Measurements from ENCODE around the gene PPFIA3.
"Not testable (repeated sequence)": the region's sequence is repeated elsewhere in the genome, so short reads cannot be mapped to it uniquely, and the experiment has no call there.

The PPFIA3 gene

DNA sequence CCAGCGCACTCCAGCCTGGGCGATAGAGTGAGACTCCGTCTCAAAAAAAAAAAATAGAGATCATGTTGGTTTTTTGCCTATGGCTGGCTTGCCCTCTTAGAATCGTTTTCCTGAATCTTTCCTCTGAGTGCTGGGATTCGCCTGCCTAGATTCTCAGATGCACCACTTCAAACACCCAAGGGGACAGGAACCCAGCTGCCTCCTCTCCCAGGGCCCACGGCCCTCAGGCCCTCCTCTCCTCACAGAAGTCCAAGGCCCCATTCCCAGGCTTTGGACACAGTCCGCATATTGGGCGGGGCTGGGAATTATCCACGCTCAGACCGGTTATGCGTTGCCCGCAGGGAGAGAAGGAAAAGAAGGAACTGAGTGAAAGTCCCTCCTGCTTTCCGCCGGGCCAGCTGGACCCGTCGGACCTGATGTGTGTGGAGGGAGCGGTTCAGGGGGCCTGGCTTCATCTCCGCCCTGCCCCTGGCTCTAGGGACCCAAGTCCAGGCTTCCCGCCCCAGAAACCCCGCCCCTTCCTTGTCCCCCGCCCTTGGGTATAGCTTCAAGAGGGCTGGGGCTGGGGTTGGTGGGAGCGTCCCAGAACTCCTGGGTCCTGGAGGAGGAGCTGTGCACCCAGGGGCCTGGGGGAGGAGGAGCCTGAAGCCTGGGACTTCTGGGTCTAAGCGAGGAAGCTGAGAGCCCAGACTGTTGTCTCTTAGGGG lies 5.8 kb downstream of the PPFIA3 start:
- no peak for DNase-seq

DNA sequence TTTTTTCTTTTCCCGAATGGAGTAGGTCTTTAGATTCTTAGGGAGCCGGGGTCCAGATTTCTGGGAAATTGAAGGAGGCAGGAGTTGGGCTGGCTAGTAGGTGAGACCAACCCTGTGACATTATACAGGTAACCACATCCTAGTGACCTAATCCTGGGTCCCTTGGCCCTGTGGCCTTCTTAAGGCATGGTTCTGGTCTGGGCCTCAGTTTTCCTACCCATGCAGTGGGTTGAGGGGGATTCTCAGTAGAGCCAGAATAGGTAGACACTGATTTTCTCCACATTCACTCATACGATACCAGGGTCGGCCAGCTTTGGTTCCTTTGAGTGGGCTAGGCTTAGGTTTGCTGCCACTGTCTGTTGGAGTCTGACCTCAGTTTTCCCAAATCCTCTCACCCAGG lies 7.2 kb downstream of the PPFIA3 start:
- DNase-seq = no peak

DNA sequence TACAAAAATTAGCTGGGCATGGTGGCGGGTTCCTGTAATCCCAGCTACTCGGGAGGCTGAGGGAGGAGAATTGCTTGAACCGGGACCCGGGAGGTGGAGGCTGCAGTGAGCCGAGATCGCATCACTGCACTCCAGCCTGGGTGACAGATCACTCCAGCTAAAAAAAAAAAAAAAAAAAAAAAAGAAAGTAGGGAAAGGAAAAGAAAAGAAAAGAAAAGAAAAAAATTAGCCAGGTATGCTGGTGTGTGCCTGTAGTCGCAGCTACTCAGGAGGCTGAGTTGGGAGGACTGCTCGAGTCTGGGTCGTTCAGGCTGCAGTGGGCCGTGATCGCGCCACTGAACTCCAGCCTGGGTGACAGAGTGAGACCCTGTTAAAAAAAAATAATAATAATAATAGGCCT lies 7.9 kb downstream of the PPFIA3 start:
- DNase-seq = not testable (repeated sequence)

DNA sequence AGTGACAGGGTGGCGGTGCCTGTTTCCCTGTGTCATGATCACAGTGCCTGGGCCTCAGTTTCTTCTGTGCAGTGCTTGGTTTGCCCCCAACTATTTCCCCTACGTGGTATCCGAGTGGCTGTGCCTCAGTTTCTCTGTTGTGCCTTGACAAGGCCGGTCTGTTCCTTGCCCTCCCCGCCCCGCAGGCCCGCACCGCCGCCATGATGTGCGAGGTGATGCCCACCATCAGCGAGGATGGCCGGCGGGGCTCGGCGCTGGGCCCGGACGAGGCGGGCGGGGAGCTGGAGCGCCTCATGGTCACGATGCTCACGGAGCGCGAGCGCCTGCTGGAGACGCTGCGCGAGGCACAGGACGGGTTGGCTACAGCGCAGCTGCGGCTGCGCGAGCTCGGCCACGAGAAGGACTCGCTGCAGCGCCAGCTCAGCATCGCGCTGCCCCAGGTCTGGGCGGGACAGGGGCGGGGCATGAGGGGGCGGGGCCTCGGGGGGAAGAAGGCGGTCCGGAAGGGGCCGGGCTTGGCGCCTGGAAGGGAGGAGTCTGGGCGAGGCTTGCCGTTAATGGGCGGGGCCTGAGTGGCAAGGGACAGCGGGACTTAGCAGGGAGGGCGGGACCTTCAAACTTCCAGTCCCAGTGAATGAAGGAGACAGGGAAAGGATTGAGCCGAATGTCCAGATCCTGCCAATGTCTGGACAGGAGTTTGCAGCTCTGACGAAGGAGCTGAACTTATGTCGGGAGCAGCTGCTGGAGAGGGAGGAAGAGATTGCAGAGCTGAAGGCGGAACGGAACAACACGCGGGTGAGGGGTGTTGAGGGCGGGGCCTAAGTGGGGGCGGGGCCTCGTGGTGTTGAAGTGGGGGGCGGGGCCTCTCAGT lies 8.6 kb downstream of the PPFIA3 start:
- DNase-seq = peak; percentile 97

DNA sequence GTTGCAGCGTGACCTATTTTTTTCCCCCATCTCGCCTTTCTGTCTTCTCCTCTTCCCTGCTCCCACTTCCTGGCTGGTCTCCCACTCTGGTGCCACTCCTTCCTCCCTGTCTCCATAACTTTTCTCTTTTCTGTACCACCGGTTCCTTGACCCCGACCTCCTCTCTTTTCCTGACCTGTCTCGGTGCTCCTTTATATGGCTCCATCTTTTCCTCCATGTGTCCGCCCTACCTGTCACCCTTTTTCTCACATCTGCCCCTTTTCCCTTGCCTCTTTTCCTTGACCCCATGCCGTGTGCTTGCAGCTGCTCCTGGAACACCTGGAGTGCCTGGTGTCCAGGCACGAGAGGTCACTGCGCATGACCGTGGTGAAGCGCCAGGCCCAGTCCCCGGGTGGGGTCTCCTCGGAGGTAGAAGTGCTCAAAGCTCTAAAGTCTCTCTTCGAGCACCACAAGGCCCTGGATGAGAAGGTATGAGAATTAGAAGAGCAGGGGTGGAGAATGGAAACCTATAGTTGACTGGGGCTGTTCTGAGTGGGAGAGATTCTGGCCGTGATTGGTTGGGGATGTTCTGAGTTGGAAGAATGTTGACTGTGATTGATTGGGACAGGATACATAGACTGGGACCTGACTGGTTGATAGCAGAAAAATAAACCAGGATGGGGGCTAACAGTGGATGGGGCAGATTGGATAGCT lies 9.3 kb downstream of the PPFIA3 start:
- DNase-seq = no peak

DNA sequence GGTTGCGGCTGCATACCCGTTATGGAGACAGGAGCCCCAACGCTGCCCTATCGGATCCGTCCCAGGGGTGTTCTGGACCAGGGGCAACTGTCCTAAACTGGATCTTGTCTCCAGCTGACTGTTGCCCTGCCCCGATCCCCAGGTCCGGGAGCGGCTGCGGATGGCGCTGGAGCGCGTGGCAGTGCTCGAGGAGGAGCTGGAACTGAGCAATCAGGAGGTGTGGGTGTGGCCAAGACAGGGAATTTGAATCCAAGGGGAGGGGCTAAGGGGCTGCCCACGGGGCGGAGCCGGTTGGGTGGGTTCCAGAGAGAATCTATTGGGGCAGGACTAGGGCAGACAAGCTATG lies 9.9 kb downstream of the PPFIA3 start:
- no peak for DNase-seq

DNA sequence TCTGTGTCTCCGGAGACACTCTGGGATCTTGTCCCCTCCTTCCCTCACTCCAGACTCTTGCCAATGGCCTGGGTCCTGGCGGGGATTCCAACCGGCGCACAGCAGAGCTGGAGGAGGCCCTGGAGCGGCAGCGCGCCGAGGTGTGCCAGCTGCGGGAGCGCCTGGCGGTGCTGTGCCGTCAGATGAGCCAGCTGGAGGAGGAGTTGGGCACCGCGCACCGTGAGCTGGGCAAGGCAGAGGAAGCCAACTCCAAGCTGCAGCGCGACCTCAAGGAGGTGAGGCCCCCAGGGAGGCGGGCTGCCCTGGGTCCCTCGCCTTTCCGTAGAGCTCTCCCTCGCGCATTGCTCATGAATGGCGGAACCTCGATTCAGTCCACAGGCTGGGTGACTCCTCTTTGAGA lies 11.0 kb downstream of the PPFIA3 start:
- DNase-seq = peak; percentile 9

DNA sequence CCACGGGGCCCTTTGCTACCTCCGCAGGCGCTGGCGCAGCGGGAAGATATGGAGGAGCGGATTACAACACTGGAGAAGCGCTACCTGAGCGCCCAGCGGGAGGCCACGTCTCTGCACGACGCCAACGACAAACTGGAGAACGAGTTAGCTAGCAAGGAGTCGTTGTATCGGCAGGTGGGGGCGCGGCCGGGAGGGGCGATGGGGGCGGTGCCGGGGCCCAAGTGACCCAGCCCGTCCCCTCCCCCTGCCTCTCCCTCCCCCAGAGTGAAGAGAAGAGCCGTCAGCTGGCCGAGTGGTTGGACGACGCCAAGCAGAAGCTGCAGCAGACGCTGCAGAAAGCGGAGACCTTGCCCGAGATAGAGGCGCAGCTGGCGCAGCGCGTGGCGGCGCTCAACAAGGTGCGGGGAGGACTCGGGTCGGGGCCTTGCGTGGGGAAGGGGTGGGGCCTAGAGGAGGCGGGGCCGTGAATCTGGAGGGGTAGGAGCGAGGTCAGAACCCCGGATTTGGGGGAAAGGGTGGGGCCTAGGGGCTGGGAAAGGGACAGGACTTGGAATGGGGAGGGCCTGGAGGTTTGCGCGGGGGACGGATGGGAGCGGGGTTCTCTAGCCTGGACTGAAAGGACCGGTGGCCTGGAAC lies 13.7 kb downstream of the PPFIA3 start:
- no peak for DNase-seq

DNA sequence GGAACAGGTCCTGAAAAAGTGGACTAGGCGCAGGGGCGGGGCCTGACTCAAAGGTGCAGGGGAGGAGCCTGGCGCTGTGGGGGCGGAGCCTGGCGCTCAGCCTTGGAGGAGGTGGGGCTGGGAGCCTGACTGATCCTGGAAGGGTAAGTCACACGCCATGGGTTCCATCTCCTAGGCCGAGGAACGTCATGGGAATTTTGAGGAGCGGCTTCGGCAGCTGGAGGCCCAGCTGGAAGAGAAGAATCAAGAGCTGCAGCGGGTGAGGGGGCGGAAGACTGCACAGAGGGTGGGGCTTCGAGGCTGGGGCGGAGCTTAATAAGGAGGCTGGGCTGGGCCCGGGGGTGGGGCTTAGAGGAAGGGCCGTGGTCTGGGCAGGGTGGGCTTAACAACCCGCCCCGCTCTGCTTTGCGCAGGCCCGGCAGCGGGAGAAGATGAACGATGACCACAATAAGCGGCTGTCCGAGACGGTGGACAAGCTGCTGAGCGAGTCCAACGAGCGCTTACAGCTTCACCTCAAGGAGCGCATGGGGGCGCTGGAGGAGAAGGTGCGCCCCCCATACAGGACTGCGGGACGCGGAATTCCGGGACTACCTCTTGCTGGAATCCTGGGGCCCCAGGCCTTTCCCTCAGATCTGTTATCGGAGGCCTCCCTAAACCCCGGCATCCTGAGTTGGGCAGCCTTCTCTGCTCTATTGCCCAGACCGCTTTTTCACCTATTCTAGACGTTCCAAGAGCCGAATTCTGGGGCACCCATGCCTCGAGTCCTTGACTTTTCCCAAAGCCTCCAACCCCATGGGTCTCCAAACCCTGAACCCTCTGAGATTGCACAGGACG lies 14.5 kb downstream of the PPFIA3 start:
- no peak for DNase-seq

DNA sequence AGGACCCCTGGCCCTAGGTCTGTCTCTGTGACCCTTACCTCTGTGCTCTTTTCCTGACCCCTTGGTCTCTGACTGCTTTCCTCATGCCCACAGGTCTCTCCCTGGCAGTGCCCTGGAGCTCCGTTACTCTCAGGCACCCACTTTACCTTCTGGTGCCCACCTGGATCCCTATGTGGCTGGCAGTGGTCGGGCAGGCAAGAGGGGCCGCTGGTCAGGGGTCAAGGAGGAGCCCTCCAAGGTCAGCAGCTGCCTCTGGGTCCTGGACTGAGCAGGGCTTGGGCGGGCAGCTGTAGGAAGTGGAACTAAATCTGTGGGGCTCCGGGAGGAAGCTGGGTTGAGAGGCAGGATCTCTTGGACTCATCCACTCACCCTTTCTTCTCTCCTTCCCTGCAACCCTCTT lies 16.3 kb downstream of the PPFIA3 start:
- DNase-seq = no peak

DNA sequence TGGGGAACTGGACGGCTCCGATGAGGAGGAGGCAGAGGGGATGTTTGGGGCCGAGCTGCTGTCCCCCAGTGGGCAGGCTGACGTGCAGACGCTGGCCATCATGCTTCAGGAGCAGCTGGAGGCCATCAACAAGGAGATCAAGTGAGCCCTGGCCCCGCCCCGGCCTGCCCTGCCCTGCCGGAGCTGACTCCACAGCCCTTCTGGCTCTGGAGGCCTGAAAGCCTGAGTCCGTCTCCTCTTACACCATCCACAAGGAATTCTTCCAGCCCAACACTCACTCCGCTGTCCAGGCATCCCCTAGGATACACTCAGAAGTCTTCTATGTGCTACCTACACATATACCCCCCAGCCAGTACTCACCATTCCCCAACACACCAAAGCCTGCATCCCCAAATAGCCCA lies 17.4 kb downstream of the PPFIA3 start:
- no peak for DNase-seq

DNA sequence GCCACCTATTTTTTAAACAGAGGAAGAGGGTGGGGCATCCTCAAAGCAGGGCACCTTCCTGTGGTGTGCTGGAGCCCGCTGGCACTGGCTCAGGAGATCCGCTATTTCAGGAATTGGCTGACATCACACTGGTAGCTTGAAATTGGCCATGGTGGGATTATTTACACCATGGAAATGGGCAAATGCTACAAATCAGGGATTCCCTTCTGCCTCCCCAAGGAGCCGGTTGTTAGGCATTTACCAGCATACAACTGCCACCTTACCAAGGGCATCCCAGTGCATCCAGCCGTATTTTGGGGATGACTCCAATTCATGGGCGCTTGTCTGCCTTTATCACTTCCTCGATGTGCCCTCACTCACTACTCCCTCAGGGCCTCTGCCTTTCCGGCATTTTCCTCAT lies 21.6 kb downstream of the PPFIA3 start:
- DNase-seq = no peak

DNA sequence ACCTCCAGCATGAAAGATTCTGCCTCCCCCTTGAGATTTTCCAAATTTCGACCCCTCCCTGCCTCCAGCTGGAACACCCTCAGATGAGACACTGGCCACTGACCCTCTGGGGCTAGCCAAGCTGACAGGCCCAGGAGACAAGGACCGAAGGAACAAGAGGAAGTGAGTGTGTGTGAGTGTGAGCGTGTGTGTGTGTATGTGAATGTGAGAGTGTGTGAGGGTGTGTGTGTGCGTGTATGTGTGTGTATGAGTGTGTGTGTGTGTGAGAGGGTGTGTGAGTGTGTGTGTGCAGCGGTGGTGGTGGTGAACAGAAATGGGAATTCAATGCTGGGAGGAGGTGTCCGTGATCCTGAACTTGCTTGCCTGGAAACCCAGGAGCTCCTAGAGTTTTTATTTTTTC lies 22.0 kb downstream of the PPFIA3 start:
- no peak for DNase-seq

DNA sequence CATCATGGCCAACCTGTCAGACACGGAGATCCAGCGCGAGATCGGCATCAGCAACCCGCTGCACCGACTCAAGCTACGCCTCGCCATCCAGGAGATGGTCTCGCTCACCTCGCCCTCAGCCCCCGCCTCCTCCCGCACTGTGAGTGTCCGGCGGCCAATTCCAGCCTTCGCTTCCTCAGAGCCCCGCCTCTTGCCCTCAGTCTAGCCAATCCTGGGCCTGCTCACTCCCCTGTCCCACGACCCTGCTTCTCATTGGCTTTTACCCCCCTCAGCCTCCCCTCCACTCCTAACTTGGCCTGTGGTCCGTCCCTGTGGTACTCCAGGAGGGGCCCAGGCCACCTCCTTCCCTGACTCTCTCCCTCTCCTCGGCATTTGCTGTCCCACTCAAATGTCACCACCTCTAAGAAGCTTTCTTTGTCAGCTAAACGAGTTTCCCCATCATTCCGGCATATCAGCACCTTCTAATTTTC lies 23.6 kb downstream of the PPFIA3 start:
- peak; percentile 89 for DNase-seq

DNA sequence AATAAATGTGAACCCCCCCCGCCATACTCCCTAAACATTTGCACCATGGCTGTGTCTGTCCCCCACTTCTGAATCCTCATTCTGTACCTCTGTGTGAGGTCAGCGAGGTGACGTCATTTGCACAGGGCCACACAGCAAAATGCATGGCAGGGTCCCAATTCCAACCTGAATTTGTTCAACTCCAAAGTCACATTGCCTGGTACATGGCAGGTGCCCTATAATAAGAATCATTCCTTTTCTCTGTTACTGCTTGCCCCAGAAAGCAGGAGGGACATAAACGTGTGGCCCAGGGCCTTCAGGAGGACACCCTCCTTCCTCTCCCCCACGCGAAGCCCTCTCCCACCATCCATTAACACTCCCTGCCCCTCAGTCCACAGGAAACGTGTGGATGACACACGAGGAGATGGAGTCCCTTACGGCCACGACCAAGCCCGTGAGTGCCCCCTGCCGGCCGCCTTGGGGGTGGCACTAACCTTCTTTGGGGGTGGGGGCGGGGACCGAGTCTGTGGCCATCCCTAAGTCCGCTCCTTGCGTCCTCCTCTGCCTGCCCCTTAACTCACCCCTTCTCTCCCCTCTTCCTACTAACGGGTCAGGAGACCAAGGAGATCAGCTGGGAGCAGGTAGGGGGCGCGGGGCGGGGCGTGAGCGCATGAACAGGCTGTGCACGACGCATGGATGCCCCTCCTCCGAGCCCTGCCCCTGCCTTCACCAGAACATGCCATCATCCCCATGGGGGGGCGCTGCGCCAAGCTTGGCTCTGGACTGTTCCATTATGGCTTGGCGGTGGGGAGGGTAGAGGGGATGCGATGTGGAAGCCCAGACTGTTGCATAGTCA lies 26.4 kb downstream of the PPFIA3 start:
- DNase-seq = peak; percentile 86

DNA sequence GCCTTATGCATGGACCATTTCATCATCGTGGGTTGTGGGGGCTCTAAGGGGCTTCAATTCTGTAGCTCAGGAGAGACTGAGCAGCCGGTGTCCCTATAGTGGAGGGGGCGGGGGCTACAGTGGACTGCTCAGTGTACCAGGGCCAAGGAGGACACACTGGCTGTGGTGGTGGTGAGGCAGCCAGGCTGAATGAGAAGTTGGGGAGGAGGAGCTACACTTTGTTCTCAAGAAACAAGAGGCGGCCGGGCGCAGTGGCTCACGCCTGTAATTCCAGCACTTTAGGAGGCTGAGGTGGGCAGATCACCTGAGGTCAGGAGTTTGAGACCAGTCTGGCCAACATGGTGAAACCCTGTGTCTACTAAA lies 27.0 kb downstream of the PPFIA3 start:
- DNase-seq = peak; percentile 39

DNA sequence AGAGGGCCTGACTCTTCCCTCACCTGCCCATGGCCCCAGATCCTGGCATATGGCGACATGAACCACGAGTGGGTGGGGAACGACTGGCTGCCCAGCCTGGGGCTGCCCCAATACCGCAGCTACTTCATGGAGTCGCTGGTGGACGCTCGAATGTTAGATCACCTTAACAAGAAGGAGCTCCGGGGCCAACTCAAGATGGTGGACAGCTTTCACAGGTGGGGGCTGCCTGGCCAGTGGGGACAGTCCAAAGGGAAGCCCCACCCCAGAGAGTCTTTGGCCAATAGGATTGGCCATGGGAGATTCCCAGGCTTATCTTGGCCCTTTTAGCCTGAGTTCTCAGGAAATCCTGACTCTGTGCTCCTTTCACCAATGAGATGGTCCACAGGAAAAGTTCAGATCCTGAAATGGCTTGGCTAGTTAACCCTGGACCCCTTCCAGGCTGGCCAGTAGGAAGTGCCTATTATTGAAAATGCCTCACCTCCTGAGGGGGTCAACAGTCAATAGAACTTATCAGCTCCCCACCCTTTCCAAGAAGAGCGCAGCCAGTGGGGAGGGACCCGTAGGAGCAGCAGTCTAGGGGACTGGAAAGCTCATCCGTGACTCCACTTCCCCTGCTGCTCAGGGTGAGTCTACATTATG lies 28.8 kb downstream of the PPFIA3 start:
- DNase-seq = no peak

DNA sequence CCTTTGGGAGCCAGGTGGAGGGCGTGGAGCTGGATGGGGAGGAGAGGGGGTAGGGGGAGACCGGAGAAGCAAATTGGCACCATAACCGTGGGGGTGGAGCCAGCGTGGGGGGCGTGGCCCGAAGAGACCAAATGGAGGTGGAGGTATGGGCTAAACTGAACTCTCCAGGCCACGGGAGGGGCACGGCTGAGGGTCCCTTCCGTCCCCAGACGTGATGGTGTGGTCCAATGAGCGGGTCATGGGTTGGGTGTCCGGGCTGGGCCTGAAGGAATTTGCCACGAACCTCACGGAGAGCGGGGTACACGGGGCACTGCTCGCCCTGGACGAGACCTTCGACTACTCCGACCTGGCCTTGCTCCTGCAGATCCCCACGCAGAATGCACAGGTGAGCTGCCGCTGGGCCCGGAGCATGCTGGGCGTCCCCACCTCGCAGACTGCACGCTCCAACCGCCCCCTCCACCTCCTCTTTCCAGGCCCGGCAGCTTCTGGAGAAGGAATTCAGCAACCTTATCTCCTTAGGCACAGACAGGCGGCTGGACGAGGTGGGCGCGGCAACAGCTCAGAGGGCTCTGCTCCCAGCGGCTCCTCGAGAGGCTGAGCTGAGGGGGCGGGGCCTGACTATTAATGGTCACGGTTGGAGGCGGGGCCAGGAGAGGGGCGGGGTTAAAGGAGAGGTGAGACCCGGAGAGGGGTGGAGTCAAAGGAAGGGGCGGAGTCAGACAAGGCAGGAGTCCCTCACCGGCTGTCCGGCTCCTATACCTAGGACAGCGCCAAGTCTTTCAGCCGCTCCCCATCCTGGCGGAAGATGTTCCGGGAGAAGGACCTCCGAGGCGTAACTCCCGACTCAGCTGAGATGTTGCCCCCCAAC lies 29.7 kb downstream of the PPFIA3 start:
- peak; percentile 80 for DNase-seq

DNA sequence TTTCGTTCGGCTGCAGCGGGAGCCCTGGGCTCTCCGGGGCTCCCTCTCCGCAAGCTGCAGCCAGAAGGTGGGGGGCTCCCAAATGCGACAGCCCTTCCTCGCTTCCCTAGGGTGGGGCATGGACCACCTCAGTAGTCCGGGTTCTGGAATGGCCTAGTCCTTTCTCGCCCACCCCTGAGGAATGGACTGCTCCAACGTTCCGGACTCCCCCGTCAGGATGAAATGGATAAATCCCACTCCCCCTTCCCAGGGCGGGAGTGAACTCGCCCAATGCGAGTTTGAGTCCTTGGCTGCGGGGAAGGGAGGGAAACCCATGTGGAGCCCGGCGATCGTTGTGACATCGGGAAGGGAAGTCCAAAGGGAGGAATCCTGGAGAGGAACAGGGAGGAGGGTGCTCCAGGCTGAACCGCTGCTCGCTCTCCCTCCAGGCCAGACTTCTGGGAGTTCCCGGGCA lies 30.3 kb downstream of the PPFIA3 start:
- DNase-seq = peak; percentile 77

All from midbrain (tissue), 1 donor.